GM23248 (cell line): ENCODE measurements around the gene LRRN2.

Experiments used
- EZH2 ChIP-seq: fragments of 200-600 bp; sonication (generic); IDR thresholded peaks from 2 replicates; pipeline ENCODE4 v1.6.1; 2018; ENCODE audit warnings: antibody characterized with exemption, mild to moderate bottlenecking; ENCODE audit not compliant: insufficient read depth, poor library complexity, severe bottlenecking
- EZH2phosphoT487 ChIP-seq: fragments of 200-600 bp; sonication (generic); IDR thresholded peaks from 2 replicates; pipeline ENCODE4 v1.6.1; 2018; ENCODE audit warnings: antibody characterized with exemption, moderate library complexity, mild to moderate bottlenecking, low read depth; ENCODE audit not compliant: insufficient read depth

DNA sequence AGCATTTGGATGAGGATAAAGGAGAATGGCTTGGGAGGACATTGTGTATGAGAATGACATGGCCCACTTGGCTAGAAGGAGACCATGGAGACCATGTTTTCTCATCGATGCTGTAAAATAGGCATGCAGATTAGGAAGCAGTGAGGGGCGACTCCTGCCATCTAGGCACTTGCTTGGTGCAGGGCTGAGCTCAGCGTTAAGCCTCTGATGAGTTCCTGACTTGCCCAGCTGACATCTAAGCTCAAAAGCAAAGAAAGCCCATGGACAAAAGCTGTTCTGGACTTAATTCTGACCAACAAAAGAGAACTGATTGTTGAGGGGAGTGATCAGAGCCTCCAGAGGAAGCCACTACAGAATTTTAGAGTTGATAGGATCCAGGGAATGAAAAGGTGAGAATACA lies 74.5 kb downstream of the LRRN2 start:
- TF ChIP-seq EZH2 (no peak), EZH2phosphoT487 (no peak)
